Kasumi-1 (cell line): Measurements from ENCODE around the gene STX1B.

Source experiments
- DNase-seq, 2 experiments: peaks; one replicate each; lab custom pipeline; 2025; lab: John Stamatoyannopoulos, UW

Gene STX1B

GRCh38 chr16:30996324-30996984, 14.0 kb downstream of the STX1B start:
- no peak for DNase-seq

- DNase-seq = no peak
These were observed 14.5 kb downstream of the STX1B start for GRCh38 chr16:30995927-30996323.

- no peak for DNase-seq
These were observed 17.3 kb downstream of the STX1B start for GRCh38 chr16:30992931-30993816.

GRCh38 chr16:30992276-30992780, 18.1 kb downstream of the STX1B start:
- no peak for DNase-seq

GRCh38 chr16:30991052-30991451, 19.4 kb downstream of the STX1B start:
- DNase-seq = no peak

GRCh38 chr16:30990105-30990504, 20.3 kb downstream of the STX1B start:
- DNase-seq = no peak

GRCh38 chr16:30989469-30990047, 20.9 kb downstream of the STX1B start:
- DNase-seq = no peak

GRCh38 chr16:30987581-30988190, 22.8 kb downstream of the STX1B start:
- no peak for DNase-seq

GRCh38 chr16:30986129-30986991, 24.1 kb downstream of the STX1B start:
- no peak for DNase-seq

- DNase-seq = no peak
These were observed 24.9 kb downstream of the STX1B start for GRCh38 chr16:30985401-30986128.

GRCh38 chr16:30984669-30985400, 25.6 kb downstream of the STX1B start, which contains the start of gene HSD3B7:
Gene HSD3B7 (plus strand): TSS chr16:30985207. CDS start chr16:30985659, 452 bp downstream.
- DNase-seq = peak; percentile 35 to 48

GRCh38 chr16:30983898-30984610, 26.4 kb downstream of the STX1B start:
- DNase-seq = no peak

- DNase-seq = no peak
These were observed 27.0 kb downstream of the STX1B start for GRCh38 chr16:30983289-30983889.

GRCh38 chr16:30982548-30983288, 27.7 kb downstream of the STX1B start:
- DNase-seq = no peak

GRCh38 chr16:30980959-30981358, 29.5 kb downstream of the STX1B start:
- no peak for DNase-seq

- no peak for DNase-seq
These were observed 30.0 kb downstream of the STX1B start for GRCh38 chr16:30980434-30980833.

GRCh38 chr16:30980023-30980371, 30.4 kb downstream of the STX1B start:
- no peak for DNase-seq
